ENCODE data around the gene FCER2. TPM values are rescaled to one million over a fixed set of nuclear protein-coding genes. Genes with fewer than 3 reads are reported as not detected.

The FCER2 gene
- total RNA-seq, 1 experiment from 2014 or later = 0.48 TPM

- H3K4me1 Mint-ChIP-seq = no peaks in the 10 kb centered on the region
- TF ChIP-seq TCF7 (CRISPR knock-in tag; IDR thresholded peaks at IDR 0.05; ENCODE audit: low read depth) (no peak), RORB (CRISPR knock-in tag; IDR thresholded peaks at IDR 0.05) (no peak), RELA (CRISPR knock-in tag; IDR thresholded peaks at IDR 0.05; ENCODE audit: borderline replicate concordance) (no peak), NFE2L1 (CRISPR knock-in tag; IDR thresholded peaks at IDR 0.05) (no peak), ZNF423 (CRISPR knock-in tag; IDR thresholded peaks at IDR 0.05) (no peak), CBFB (CRISPR knock-in tag; IDR thresholded peaks at IDR 0.05; ENCODE audit: low read depth) (no peak)
- POLR2A ChIA-PET = no interaction called here
- peaks cover 20% of the 10 kb centered on the region for H3K27me3 Mint-ChIP-seq (ENCODE audit: low read depth)
- H3K36me3 Mint-ChIP-seq = peaks cover 7% of the 10 kb centered on the region; the same call in 1 of the 2 replicates
- H3K4me3 Mint-ChIP-seq = no peak overlapping the region
- CTCF ChIA-PET = no interaction called here
- peaks cover 8% of the 10 kb centered on the region for H3K9me3 Mint-ChIP-seq
- H3K27ac Mint-ChIP-seq = peak overlapping the region; percentile 66; the same call in 1 of the 2 replicates
- DNase-seq (ENCODE audit: low spot score) (no peak), ATAC-seq (no peak)
Observed at GRCh38 chr19:7639863-7640348, 62.0 kb downstream of the FCER2 start.

- POLR2A ChIA-PET = no interaction called here
- peak overlapping the region; percentile 6; the same call in 1 of the 2 replicates for H3K4me3 Mint-ChIP-seq
- TF ChIP-seq, protein P1, sequence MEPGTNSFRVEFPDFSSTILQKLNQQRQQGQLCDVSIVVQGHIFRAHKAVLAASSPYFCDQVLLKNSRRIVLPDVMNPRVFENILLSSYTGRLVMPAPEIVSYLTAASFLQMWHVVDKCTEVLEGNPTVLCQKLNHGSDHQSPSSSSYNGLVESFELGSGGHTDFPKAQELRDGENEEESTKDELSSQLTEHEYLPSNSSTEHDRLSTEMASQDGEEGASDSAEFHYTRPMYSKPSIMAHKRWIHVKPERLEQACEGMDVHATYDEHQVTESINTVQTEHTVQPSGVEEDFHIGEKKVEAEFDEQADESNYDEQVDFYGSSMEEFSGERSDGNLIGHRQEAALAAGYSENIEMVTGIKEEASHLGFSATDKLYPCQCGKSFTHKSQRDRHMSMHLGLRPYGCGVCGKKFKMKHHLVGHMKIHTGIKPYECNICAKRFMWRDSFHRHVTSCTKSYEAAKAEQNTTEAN (CRISPR knock-in tag; IDR thresholded peaks at IDR 0.05) = no peak
- H3K27ac Mint-ChIP-seq = peak overlapping the region; percentile 74; the same call in 1 of the 2 replicates
- no peak for DNase-seq (ENCODE audit: low spot score)
- no peak for ATAC-seq
- no peaks in the 10 kb centered on the region for H3K4me1 Mint-ChIP-seq
- peaks cover 8% of the 10 kb centered on the region for H3K9me3 Mint-ChIP-seq
- H3K27me3 Mint-ChIP-seq (ENCODE audit: low read depth) = peaks cover 29% of the 10 kb centered on the region
- CTCF ChIA-PET = interaction anchor here (1.3 to 2.1 kb wide), 3 partner anchors 10 to 71 kb away, joined by 4 to 9 read pairs (median 4); partner anchors contain the start of genes PET100, TRAPPC5 and XAB2
- peaks cover 7% of the 10 kb centered on the region; the same call in 1 of the 2 replicates for H3K36me3 Mint-ChIP-seq
Observed at GRCh38 chr19:7638802-7639465, 63.0 kb downstream of the FCER2 start.

Other genes with a start within 250 kb of the FCER2 start
- gene PEX11G, start 213.1 kb downstream of the FCER2 start, total RNA-seq (2021) = 4.3 to 5.9 TPM (median 5.7 TPM) in 3 replicates
- gene ZNF358, start 186.0 kb downstream of the FCER2 start, total RNA-seq (2021) = 37.5 to 47.5 TPM (median 47.3 TPM) in 3 replicates
- 15.0 to 19.7 TPM (median 16.7 TPM) in 3 replicates for gene MCOLN1, start 179.5 kb downstream of the FCER2 start, total RNA-seq (2021)
- gene PNPLA6, start 166.4 kb downstream of the FCER2 start, total RNA-seq (2021) = 149 to 156 TPM (median 150 TPM) in 3 replicates
- gene CAMSAP3, start 106.3 kb downstream of the FCER2 start, total RNA-seq (2021) = 27.8 to 34.6 TPM (median 32.1 TPM) in 3 replicates
- gene XAB2, start 72.6 kb downstream of the FCER2 start, total RNA-seq (2021) = 65.7 to 71.9 TPM (median 67.4 TPM) in 3 replicates
- 111 to 126 TPM (median 122 TPM) in 3 replicates for gene PET100, start 72.3 kb downstream of the FCER2 start, total RNA-seq (2021)
- 0.48 to 1.1 TPM (median 0.85 TPM) in 3 replicates for gene PCP2, start 68.4 kb downstream of the FCER2 start, total RNA-seq (2021)
- gene STXBP2, start 65.0 kb downstream of the FCER2 start, total RNA-seq (2021) = 68.9 to 79.3 TPM (median 73.0 TPM) in 3 replicates
- not detected in 3 replicates for gene RETN, start 33.1 kb downstream of the FCER2 start, total RNA-seq (2021)
- gene MCEMP1, start 25.0 kb downstream of the FCER2 start, total RNA-seq (2021) = not detected in 3 replicates
- 122 to 127 TPM (median 124 TPM) in 3 replicates for gene TRAPPC5, start 21.3 kb downstream of the FCER2 start, total RNA-seq (2021)
- gene CLEC4G, start 30.0 kb upstream of the FCER2 start, total RNA-seq (2021) = 0.55 to 0.66 TPM (median 0.62 TPM) in 3 replicates
- 0.09 to 0.44 TPM in 2 of 3 replicates, not detected in the other for gene CD209, start 45.4 kb upstream of the FCER2 start, total RNA-seq (2021)
- not detected in 3 replicates for gene CLEC4M, start 61.1 kb upstream of the FCER2 start, total RNA-seq (2021)
- gene EVI5L, start 128.1 kb upstream of the FCER2 start, total RNA-seq (2021) = 10.5 to 13.7 TPM (median 13.6 TPM) in 3 replicates
- gene PRR36, start 172.3 kb upstream of the FCER2 start, total RNA-seq (2021) = 21.9 to 34.3 TPM (median 31.0 TPM) in 3 replicates
- 3.0 to 3.6 TPM (median 3.1 TPM) in 3 replicates for gene LRRC8E, start 186.4 kb upstream of the FCER2 start, total RNA-seq (2021)
- 39.4 to 46.9 TPM (median 46.3 TPM) in 3 replicates for gene MAP2K7, start 201.7 kb upstream of the FCER2 start, total RNA-seq (2021)
- gene TGFBR3L, start 212.7 kb upstream of the FCER2 start, total RNA-seq (2021) = 4.1 to 7.4 TPM (median 6.5 TPM) in 3 replicates
- gene SNAPC2, start 218.2 kb upstream of the FCER2 start, total RNA-seq (2021) = 23.2 to 24.3 TPM (median 23.7 TPM) in 3 replicates
- gene CTXN1, start 224.0 kb upstream of the FCER2 start, total RNA-seq (2021) = 41.5 to 48.2 TPM (median 44.3 TPM) in 3 replicates
- gene TIMM44, start 241.5 kb upstream of the FCER2 start, total RNA-seq (2021) = 103 to 129 TPM (median 103 TPM) in 3 replicates

All from WTC11 (cell line).